NCI-H2171 (cell line): ENCODE data around the gene DENND1A.

ENCODE experiments used
- DNase-seq: peaks from one replicate; lab custom pipeline; 2025; lab: John Stamatoyannopoulos, UW

Gene DENND1A

GRCh38 chr9:123863164-123863855 is 66.6 kb downstream of the DENND1A start:
- DNase-seq = no peak

GRCh38 chr9:123861756-123862120 is 68.2 kb downstream of the DENND1A start:
- no peak for DNase-seq

GRCh38 chr9:123861086-123861755 is 68.7 kb downstream of the DENND1A start:
- no peak for DNase-seq

GRCh38 chr9:123860603-123861002 is 69.3 kb downstream of the DENND1A start:
- no peak for DNase-seq

GRCh38 chr9:123852403-123852802 is 77.5 kb downstream of the DENND1A start:
- no peak for DNase-seq

GRCh38 chr9:123851851-123852250 is 78.1 kb downstream of the DENND1A start:
- DNase-seq = no peak

- no peak for DNase-seq
These were observed 81.4 kb downstream of the DENND1A start for GRCh38 chr9:123848447-123849085.

GRCh38 chr9:123846966-123847365 is 83.0 kb downstream of the DENND1A start:
- no peak for DNase-seq

GRCh38 chr9:123843703-123844102 is 86.2 kb downstream of the DENND1A start:
- no peak for DNase-seq

GRCh38 chr9:123835821-123836220 is 94.1 kb downstream of the DENND1A start:
- DNase-seq = no peak

GRCh38 chr9:123834889-123835562 is 94.9 kb downstream of the DENND1A start:
- no peak for DNase-seq

- no peak for DNase-seq
These were observed 95.6 kb downstream of the DENND1A start for GRCh38 chr9:123834218-123834888.

- DNase-seq = no peak
These were observed 96.9 kb downstream of the DENND1A start for GRCh38 chr9:123832858-123833650.

GRCh38 chr9:123832176-123832575 is 97.8 kb downstream of the DENND1A start:
- DNase-seq = no peak

- DNase-seq = no peak
These were observed 101.5 kb downstream of the DENND1A start for GRCh38 chr9:123828449-123828848.

- no peak for DNase-seq
These were observed 104.4 kb downstream of the DENND1A start for GRCh38 chr9:123825342-123826060.

GRCh38 chr9:123823194-123823947 is 106.6 kb downstream of the DENND1A start:
- DNase-seq = no peak

GRCh38 chr9:123821619-123822018 is 108.3 kb downstream of the DENND1A start:
- no peak for DNase-seq

GRCh38 chr9:123820139-123820538 is 109.8 kb downstream of the DENND1A start:
- DNase-seq = no peak
